Neural cell (in vitro differentiated cells): Measurements from ENCODE around the gene FRMD4B.

Source experiments
- CTCF ChIP-seq: fragments of 450-650 bp; IDR thresholded peaks from 2 replicates; pipeline ENCODE4 v1.5.1; 2014; ENCODE audit warnings: antibody characterized with exemption, mild to moderate bottlenecking, moderate library complexity; ENCODE audit not compliant: poor library complexity, severe bottlenecking
- TAF1 ChIP-seq: IDR thresholded peaks from 2 replicates; pipeline ENCODE4 v1.6.1; 2012; ENCODE audit warnings: low read depth

GRCh38 chr3:69210068-69210730, 175.7 kb downstream of the FRMD4B start:
- no peak for TF ChIP-seq CTCF
- no peak for TF ChIP-seq TAF1
